MCF 10A (cell line): Measurements from ENCODE around the gene SURF4. TPM values are rescaled to one million over a fixed set of nuclear protein-coding genes. Genes with fewer than 3 reads are reported as not detected.

ENCODE experiments used
- BruUV-seq: library from RNA; stranded (reverse); fragments of 400-500 nt; replicated peaks from 2 replicates; lab custom pipeline; 2021; lab: Mats Ljungman, UMichigan
- CTCF ChIA-PET: fragments of 300-600 bp; sonication (Branson Sonifier 250); formaldehyde crosslinking; extraction: SDS; loops from one replicate; lab custom pipeline; 2021; ENCODE audit warnings: antibody characterized with exemption, inconsistent platforms; lab: Yijun Ruan, JAX
- POLR2A ChIA-PET: fragments of 300-600, 350-650 bp; sonication (Branson Sonifier 250); formaldehyde crosslinking; extraction: SDS; loops from one replicate; lab custom pipeline; 2020; ENCODE audit warnings: antibody characterized with exemption, inconsistent platforms; lab: Yijun Ruan, JAX
- DNase-seq: peaks from one replicate; pipeline ENCODE4 v3.0.0-alpha.2; 2018; ENCODE audit not compliant: unreplicated experiment
- H3K27ac Mint-ChIP-seq: one replicate; pipeline ENCODE4 v1.8.0; 2022; ENCODE audit warnings: mild to moderate bottlenecking, low read depth, mixed read lengths; ENCODE audit not compliant: unreplicated experiment
- H3K27me3 Mint-ChIP-seq: one replicate; pipeline ENCODE4 v1.8.0; 2022; ENCODE audit warnings: mixed read lengths; ENCODE audit not compliant: insufficient read depth, unreplicated experiment
- H3K36me3 Mint-ChIP-seq: one replicate; pipeline ENCODE4 v1.8.0; 2022; ENCODE audit warnings: mild to moderate bottlenecking, moderate library complexity, mixed read lengths; ENCODE audit not compliant: insufficient read depth, unreplicated experiment
- H3K4me1 Mint-ChIP-seq: one replicate; pipeline ENCODE4 v1.8.0; 2022; ENCODE audit warnings: mixed read lengths; ENCODE audit not compliant: insufficient read depth, unreplicated experiment
- H3K4me3 Mint-ChIP-seq: one replicate; pipeline ENCODE4 v1.8.0; 2022; ENCODE audit warnings: mild to moderate bottlenecking, moderate library complexity, mixed read lengths; ENCODE audit not compliant: unreplicated experiment
- H3K9me3 Mint-ChIP-seq: one replicate; pipeline ENCODE4 v1.8.0; 2022; ENCODE audit warnings: mixed read lengths; ENCODE audit not compliant: unreplicated experiment
- intact Hi-C: fragments of 100-400 bp; cut with micrococcal nuclease; formaldehyde crosslinking; loops from 2 replicates; pipeline ENCODE4 v1.14.1; 2022
- total RNA-seq: library from RNA; stranded (reverse); gene quantifications from 2 replicates; pipeline ENCODE4 v1.2.3, GENCODE V29; 2022
- TF ChIP-seq, protein P1 (sequence below): fragments of 200-600 bp; IDR thresholded peaks from one replicate; pipeline ENCODE4 v1.8.0; 2022; ENCODE audit warnings: antibody characterized with exemption, mild to moderate bottlenecking; ENCODE audit not compliant: unreplicated experiment

Gene SURF4
- total RNA-seq, 1 experiment from 2014 or later, result 198 TPM

DNA sequence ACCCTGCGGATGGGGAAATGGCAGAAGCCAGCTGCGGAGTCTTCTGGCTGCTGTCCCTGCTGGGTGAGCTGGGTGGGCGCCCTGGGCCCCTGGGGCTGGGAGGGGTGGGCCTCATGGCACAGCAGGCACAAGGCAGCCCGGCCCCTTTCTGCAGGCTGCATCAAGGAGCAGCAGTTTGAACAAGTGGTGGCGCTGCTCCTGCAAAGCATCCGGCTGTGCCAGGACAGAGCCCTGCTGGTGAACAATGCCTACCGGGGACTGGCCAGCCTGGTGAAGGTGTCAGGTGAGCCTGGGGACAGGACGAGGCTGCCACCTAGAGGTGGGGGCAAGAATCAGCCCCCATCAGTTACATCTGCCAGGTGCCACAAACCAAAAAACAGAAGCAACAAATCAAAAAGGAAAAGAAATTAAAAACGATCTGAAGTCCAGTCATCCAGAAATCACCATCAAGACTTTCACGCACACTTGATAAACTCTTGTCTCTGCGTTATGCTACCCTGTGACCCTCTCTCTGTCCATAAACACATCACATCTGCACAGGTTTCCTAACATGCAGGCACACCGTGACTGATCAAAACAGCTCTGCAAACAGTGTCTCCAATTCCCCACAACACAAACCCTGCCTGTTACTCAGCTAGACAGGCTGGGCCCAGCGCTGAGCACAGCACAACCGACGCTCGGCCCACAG, 28.1 kb upstream of the SURF4 start:
- Mint-ChIP-seq H3K9me3 (no peaks in the 10 kb centered on the region), H3K27ac (no peak overlapping the region), H3K36me3 (peaks cover 50% of the 10 kb centered on the region), H3K27me3 (no peaks in the 10 kb centered on the region), H3K4me3 (no peak overlapping the region), H3K4me1 (no peaks in the 10 kb centered on the region)
- intact Hi-C loops, result no loop called here
- no TSS peak for BruUV-seq
- TF ChIP-seq, protein P1, sequence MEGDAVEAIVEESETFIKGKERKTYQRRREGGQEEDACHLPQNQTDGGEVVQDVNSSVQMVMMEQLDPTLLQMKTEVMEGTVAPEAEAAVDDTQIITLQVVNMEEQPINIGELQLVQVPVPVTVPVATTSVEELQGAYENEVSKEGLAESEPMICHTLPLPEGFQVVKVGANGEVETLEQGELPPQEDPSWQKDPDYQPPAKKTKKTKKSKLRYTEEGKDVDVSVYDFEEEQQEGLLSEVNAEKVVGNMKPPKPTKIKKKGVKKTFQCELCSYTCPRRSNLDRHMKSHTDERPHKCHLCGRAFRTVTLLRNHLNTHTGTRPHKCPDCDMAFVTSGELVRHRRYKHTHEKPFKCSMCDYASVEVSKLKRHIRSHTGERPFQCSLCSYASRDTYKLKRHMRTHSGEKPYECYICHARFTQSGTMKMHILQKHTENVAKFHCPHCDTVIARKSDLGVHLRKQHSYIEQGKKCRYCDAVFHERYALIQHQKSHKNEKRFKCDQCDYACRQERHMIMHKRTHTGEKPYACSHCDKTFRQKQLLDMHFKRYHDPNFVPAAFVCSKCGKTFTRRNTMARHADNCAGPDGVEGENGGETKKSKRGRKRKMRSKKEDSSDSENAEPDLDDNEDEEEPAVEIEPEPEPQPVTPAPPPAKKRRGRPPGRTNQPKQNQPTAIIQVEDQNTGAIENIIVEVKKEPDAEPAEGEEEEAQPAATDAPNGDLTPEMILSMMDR, result peak; percentile 55
- POLR2A ChIA-PET, result interaction anchor here (0.6 to 1.5 kb wide), 3 partner anchors 25 to 50 kb away, joined by 3 read pairs; no protein-coding TSS in a partner anchor
- CTCF ChIA-PET, result interaction anchor here (0.5 to 1.8 kb wide), 10 partner anchors 8 to 68 kb away, joined by 3 to 6 read pairs (median 3); partner anchors contain the start of genes STKLD1 and SURF6
- peak; percentile 46 for DNase-seq

DNA sequence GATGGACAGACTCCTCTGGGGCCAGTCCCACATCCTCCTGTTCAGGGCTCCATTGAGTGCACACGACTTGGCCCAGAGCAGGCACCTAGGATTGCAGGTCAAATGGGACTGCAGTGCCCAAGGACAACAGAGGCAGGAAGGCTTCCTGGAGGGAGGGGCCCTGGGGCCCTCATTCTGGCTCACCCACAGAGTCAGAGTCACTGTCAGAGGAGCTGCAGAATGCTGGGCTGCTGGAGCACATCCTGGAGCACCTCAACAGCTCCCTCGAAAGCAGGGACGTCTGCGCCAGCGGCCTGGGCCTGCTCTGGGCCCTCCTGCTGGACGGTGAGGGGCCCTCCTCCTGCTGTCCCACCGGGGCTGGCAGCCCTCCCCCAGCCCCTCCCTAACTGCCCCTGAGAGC, 26.8 kb upstream of the SURF4 start:
- POLR2A ChIA-PET, result interaction anchor here (0.6 kb wide), 1 partner anchor 29 kb away, joined by 7 read pairs; no protein-coding TSS in a partner anchor
- H3K27ac Mint-ChIP-seq, result no peak overlapping the region
- no peaks in the 10 kb centered on the region for H3K9me3 Mint-ChIP-seq
- no peak overlapping the region for H3K4me3 Mint-ChIP-seq
- DNase-seq, result no peak
- CTCF ChIA-PET, result interaction anchor here (0.7 to 1.8 kb wide), 6 partner anchors 9 to 217 kb away, joined by 3 to 6 read pairs (median 4); partner anchors contain the start of gene STKLD1
- peaks cover 38% of the 10 kb centered on the region for H3K36me3 Mint-ChIP-seq
- peaks cover 2% of the 10 kb centered on the region for H3K27me3 Mint-ChIP-seq
- BruUV-seq, result no TSS peak
- no peaks in the 10 kb centered on the region for H3K4me1 Mint-ChIP-seq
- TF ChIP-seq, protein P1, result no peak
- intact Hi-C loops, result no loop called here

DNA sequence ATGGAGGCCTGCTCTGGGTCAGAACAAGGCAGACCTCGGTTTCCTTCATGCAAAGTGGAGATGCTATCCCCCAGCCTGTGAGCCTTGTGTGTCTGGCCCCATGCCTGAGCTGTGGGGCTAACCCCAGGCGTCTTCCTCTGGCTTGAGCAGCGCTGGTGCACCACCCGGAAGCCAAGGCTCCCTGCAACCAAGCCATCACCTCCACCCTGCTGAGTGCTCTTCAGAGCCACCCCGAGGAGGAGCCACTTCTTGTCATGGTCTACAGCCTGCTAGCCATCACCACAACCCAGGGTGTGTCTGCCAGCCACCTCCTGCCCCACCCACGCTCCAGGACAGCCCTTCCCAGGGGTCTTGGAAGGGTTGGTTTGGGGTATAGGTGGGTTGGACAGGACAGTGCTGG, 25.7 kb upstream of the SURF4 start:
- H3K36me3 Mint-ChIP-seq, result peaks cover 30% of the 10 kb centered on the region
- intact Hi-C loops, result no loop called here
- TF ChIP-seq, protein P1, result no peak

DNA sequence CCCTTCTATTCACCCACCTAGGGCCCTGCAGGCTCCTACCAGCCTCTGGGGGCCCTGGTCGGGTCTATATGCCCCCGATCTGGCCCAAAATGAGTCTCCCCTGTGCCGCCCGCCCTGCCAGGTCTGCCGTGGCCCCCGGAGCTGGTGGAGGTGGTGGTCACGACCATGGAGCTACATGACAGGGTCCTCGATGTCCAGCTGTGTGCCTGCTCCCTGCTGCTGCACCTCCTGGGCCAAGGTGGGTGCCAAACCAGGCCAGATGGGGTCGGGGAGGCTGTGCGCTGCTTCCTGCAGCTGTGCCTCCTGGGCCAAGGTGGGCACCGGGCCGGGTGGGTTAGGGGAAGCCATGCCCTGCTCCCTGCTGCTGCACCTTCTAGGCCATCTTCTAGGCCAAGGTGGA, 24.4 kb upstream of the SURF4 start:
- no peak for DNase-seq
- POLR2A ChIA-PET, result interaction anchor here (1.1 kb wide), 1 partner anchor 18 kb away, joined by 3 read pairs; no protein-coding TSS in a partner anchor
- H3K27me3 Mint-ChIP-seq, result peaks cover 25% of the 10 kb centered on the region
- no TSS peak for BruUV-seq
- no peak overlapping the region for H3K27ac Mint-ChIP-seq
- no peak overlapping the region for H3K4me3 Mint-ChIP-seq
- no peaks in the 10 kb centered on the region for H3K4me1 Mint-ChIP-seq
- H3K36me3 Mint-ChIP-seq, result peaks cover 21% of the 10 kb centered on the region
- intact Hi-C loops, result no loop called here
- no peaks in the 10 kb centered on the region for H3K9me3 Mint-ChIP-seq
- CTCF ChIA-PET, result no interaction called here
- TF ChIP-seq, protein P1, result no peak

More for the DNA sequence above, 25.7 kb upstream of the SURF4 start:
- Mint-ChIP-seq H3K4me3 (no peak overlapping the region), H3K9me3 (no peaks in the 10 kb centered on the region), H3K4me1 (no peaks in the 10 kb centered on the region), H3K27ac (no peak overlapping the region), H3K27me3 (peaks cover 12% of the 10 kb centered on the region)
- no TSS peak for BruUV-seq
- CTCF ChIA-PET, result interaction anchor here (1.1 to 1.8 kb wide), 2 partner anchors 24 to 216 kb away, joined by 3 to 6 read pairs; no protein-coding TSS in a partner anchor
- POLR2A ChIA-PET, result no interaction called here
- no peak for DNase-seq
